HPDE6-E6E7 (cell line): Measurements from ENCODE around the gene DEFB126.
"Not testable (repeated sequence)": the region's sequence is repeated elsewhere in the genome, so short reads cannot be mapped to it uniquely, and the experiment has no call there.

Experiments used
- DNase-seq: peaks from one replicate; pipeline ENCODE4 v3.0.0; 2011; ENCODE audit warnings: missing footprints; ENCODE audit errors: extremely low spot score

The DEFB126 gene

GRCh38 chr20:142290-142689, at the start of gene DEFB126:
DEFB126 (plus strand) TSS chr20:142590; CDS start chr20:142629, 39 bp downstream.
- no peak for DNase-seq

GRCh38 chr20:93641-94040, 48.7 kb upstream of the DEFB126 start:
- DNase-seq: no peak

GRCh38 chr20:95215-95614, 47.2 kb upstream of the DEFB126 start:
- no peak for DNase-seq

- not testable (repeated sequence) for DNase-seq
These were observed 44.7 kb upstream of the DEFB126 start for GRCh38 chr20:97691-98090.

GRCh38 chr20:101975-102374, 40.4 kb upstream of the DEFB126 start:
- no peak for DNase-seq

GRCh38 chr20:103456-103855, 38.9 kb upstream of the DEFB126 start:
- no peak for DNase-seq

- DNase-seq: no peak
These were observed 30.0 kb upstream of the DEFB126 start for GRCh38 chr20:112396-112795.

- no peak for DNase-seq
These were observed 24.9 kb upstream of the DEFB126 start for GRCh38 chr20:117518-117917.

GRCh38 chr20:129786-130323, 12.5 kb upstream of the DEFB126 start:
- DNase-seq: not testable (repeated sequence)

- DNase-seq: no peak
These were observed 4.5 kb upstream of the DEFB126 start for GRCh38 chr20:137668-138490.

- DNase-seq: no peak
These were observed 3.5 kb downstream of the DEFB126 start for GRCh38 chr20:145877-146276.

GRCh38 chr20:152131-152530, 9.7 kb downstream of the DEFB126 start:
- no peak for DNase-seq

GRCh38 chr20:157154-157553, 14.8 kb downstream of the DEFB126 start, which contains the start of gene DEFB127:
DEFB127 (plus strand) TSS chr20:157454; CDS start chr20:157545, 91 bp downstream.
- DNase-seq: no peak

GRCh38 chr20:164618-165017, 22.2 kb downstream of the DEFB126 start:
- no peak for DNase-seq

GRCh38 chr20:168876-169275, 26.5 kb downstream of the DEFB126 start:
- DNase-seq: no peak

GRCh38 chr20:184288-184687, 41.9 kb downstream of the DEFB126 start:
- DNase-seq: no peak

- no peak for DNase-seq
These were observed 45.3 kb downstream of the DEFB126 start for GRCh38 chr20:187733-188132.

GRCh38 chr20:189611-190010, 47.2 kb downstream of the DEFB126 start, which contains the start of gene DEFB128:
DEFB128 (minus strand) TSS chr20:189711; CDS start chr20:189623, 88 bp downstream.
- DNase-seq: no peak
